WTC11 (cell line): ENCODE data around the gene MCM3AP. TPM values are rescaled to one million over a fixed set of nuclear protein-coding genes. Genes with fewer than 3 reads are reported as not detected.

Experiments
- ARID4B ChIP-seq: sonication (generic); formaldehyde crosslinking; IDR thresholded peaks from 2 replicates; pipeline ENCODE4 v1.8.0; 2023; ENCODE audit warnings: missing genetic modification reagents, mild to moderate bottlenecking, borderline replicate concordance
- ATF3 ChIP-seq: sonication (generic); formaldehyde crosslinking; conservative IDR thresholded peaks from 2 replicates; pipeline ENCODE4 v1.8.1; 2022; ENCODE audit warnings: mild to moderate bottlenecking, missing genetic modification reagents
- ATF6 ChIP-seq: sonication (generic); formaldehyde crosslinking; IDR thresholded peaks from 2 replicates; pipeline ENCODE4 v1.8.1; 2023; ENCODE audit warnings: mild to moderate bottlenecking, missing genetic modification reagents
- CREB1 ChIP-seq: sonication (generic); formaldehyde crosslinking; IDR thresholded peaks from 2 replicates; pipeline ENCODE4 v1.8.0; 2023; ENCODE audit warnings: mild to moderate bottlenecking, missing genetic modification reagents
- ESRRA ChIP-seq: sonication (generic); formaldehyde crosslinking; IDR thresholded peaks from 2 replicates; pipeline ENCODE4 v1.8.1; 2022; ENCODE audit warnings: mild to moderate bottlenecking, missing genetic modification reagents, borderline replicate concordance
- FOXJ3 ChIP-seq: sonication (generic); formaldehyde crosslinking; IDR thresholded peaks from 2 replicates; pipeline ENCODE4 v1.9.0; 2021; ENCODE audit warnings: missing genetic modification reagents, mild to moderate bottlenecking, borderline replicate concordance
- FOXK1 ChIP-seq: sonication (generic); formaldehyde crosslinking; IDR thresholded peaks from 2 replicates; pipeline ENCODE4 v1.8.0; 2022; ENCODE audit warnings: mild to moderate bottlenecking, moderate library complexity, missing genetic modification reagents
- FOXP1 ChIP-seq: sonication (generic); formaldehyde crosslinking; IDR thresholded peaks from 2 replicates; pipeline ENCODE4 v1.8.0; 2022; ENCODE audit warnings: missing genetic modification reagents, mild to moderate bottlenecking, moderate library complexity, borderline replicate concordance
- GABPB1 ChIP-seq: sonication (generic); formaldehyde crosslinking; IDR thresholded peaks from 2 replicates; pipeline ENCODE4 v1.8.1; 2023; ENCODE audit warnings: mild to moderate bottlenecking, missing genetic modification reagents
- NFE2L1 ChIP-seq: sonication (generic); formaldehyde crosslinking; IDR thresholded peaks from 2 replicates; pipeline ENCODE4 v1.8.1; 2023; ENCODE audit warnings: missing genetic modification reagents
- NFYB ChIP-seq: sonication (generic); formaldehyde crosslinking; conservative IDR thresholded peaks from 2 replicates; pipeline ENCODE4 v1.8.0; 2022; ENCODE audit warnings: low read depth, missing genetic modification reagents
- PRRX2 ChIP-seq: fragments of 250-450 bp; sonication (Bioruptor Pico); IDR thresholded peaks from 2 replicates; pipeline ENCODE4 v1.8.0; 2021; ENCODE audit warnings: mild to moderate bottlenecking
- RELA ChIP-seq: sonication (generic); formaldehyde crosslinking; IDR thresholded peaks from 2 replicates; pipeline ENCODE4 v1.8.1; 2022; ENCODE audit warnings: missing genetic modification reagents, mild to moderate bottlenecking, borderline replicate concordance
- RORB ChIP-seq: fragments of 250-450 bp; sonication (Bioruptor Pico); IDR thresholded peaks from 2 replicates; pipeline ENCODE4 v1.9.0; 2021; ENCODE audit warnings: mild to moderate bottlenecking
- SP1 ChIP-seq: sonication (generic); formaldehyde crosslinking; conservative IDR thresholded peaks from 2 replicates; pipeline ENCODE4 v1.8.1; 2022; ENCODE audit warnings: missing genetic modification reagents
- TEAD1 ChIP-seq: sonication (generic); formaldehyde crosslinking; IDR thresholded peaks from 2 replicates; pipeline ENCODE4 v1.8.0; 2022; ENCODE audit warnings: mild to moderate bottlenecking, missing genetic modification reagents
- TEAD4 ChIP-seq: sonication (generic); formaldehyde crosslinking; IDR thresholded peaks from 2 replicates; pipeline ENCODE4 v1.8.0; 2022; ENCODE audit warnings: mild to moderate bottlenecking, missing genetic modification reagents
- USF2 ChIP-seq: sonication (generic); formaldehyde crosslinking; IDR thresholded peaks from 2 replicates; pipeline ENCODE4 v1.8.1; 2023; ENCODE audit warnings: mild to moderate bottlenecking, missing genetic modification reagents, moderate library complexity
- ZNF138 ChIP-seq: sonication (generic); formaldehyde crosslinking; conservative IDR thresholded peaks from 2 replicates; pipeline ENCODE4 v1.8.1; 2022; ENCODE audit warnings: mild to moderate bottlenecking, moderate library complexity, missing genetic modification reagents
- ZNF263 ChIP-seq: sonication (generic); formaldehyde crosslinking; IDR thresholded peaks from 2 replicates; pipeline ENCODE4 v1.8.1; 2022; ENCODE audit warnings: low read depth, mild to moderate bottlenecking, moderate library complexity, missing genetic modification reagents
- ZNF281 ChIP-seq: sonication (generic); formaldehyde crosslinking; IDR thresholded peaks from 2 replicates; pipeline ENCODE4 v1.8.0; 2023; ENCODE audit warnings: mild to moderate bottlenecking, missing genetic modification reagents
- ZNF317 ChIP-seq: sonication (generic); formaldehyde crosslinking; IDR thresholded peaks from 2 replicates; pipeline ENCODE4 v1.8.1; 2023; ENCODE audit warnings: low read depth, mild to moderate bottlenecking, moderate library complexity, missing genetic modification reagents, borderline replicate concordance
- total RNA-seq: library from RNA; stranded (reverse); gene quantifications from 3 replicates; pipeline ENCODE4 v1.2.3, GENCODE V29; 2021
- TF ChIP-seq, protein P1 (sequence below): sonication (generic); formaldehyde crosslinking; IDR thresholded peaks from 2 replicates; pipeline ENCODE4 v1.8.0; 2022; ENCODE audit warnings: mild to moderate bottlenecking, missing genetic modification reagents

Gene MCM3AP
- total RNA-seq, 1 experiment from 2014 or later, result 167 TPM

DNA sequence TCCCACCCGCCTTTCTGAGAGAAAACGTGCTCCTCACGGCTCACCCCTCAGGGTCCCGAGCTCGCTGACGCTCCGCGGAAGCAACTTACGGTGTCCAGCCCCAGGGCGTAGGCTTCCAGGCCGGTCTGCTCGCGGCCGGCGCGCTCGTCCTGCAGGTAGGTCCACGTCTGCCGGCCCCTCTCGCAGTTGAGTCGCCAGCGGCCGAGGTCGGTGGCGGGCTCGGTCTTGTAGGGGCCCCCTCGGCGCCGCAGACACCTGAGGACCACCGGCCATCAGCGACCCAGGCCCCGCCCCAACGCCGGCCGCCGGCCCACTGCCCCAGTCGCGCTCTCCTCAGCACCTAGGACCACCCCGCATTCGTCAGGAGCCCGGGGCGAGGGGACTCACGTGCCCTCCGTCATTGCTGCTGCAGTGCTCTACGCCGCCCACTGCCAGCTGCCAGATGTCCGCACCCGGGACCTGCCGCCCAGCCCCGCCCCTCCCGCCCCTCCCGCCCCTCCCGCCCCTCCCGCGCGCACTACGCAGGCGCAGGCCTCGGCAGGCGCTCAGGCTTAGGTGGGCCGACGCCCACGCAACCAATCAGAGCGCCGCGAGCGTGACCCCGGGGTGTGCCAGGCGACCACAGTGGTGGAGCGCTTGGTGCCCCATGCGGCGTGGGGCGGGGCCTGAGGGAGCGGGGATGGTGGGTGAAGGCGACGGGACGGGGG is 56.9 kb downstream of the MCM3AP start, which contains the start of gene LSS (continued):
- TF ChIP-seq FOXJ3 (CRISPR knock-in tag) (no peak), USF2 (CRISPR knock-in tag) (peak; percentile 80), PRRX2 (no peak), GABPB1 (CRISPR knock-in tag) (0 out of 2 replicates have a peak, but pooled peaks have one; percentile 20), CREB1 (peak; percentile 74), SP1 (CRISPR knock-in tag) (peak; percentile 75; the same call in 1 of the 2 replicates), RORB (CRISPR knock-in tag) (no peak), RELA (peak; percentile 93; the same call in 1 of the 2 replicates), ESRRA (peak; percentile 81), ATF3 (CRISPR knock-in tag) (no peak), ATF6 (CRISPR knock-in tag) (no peak), ZNF281 (peak; percentile 73), ZNF263 (0 out of 2 replicates have a peak, but pooled peaks have one; percentile 37), ARID4B (CRISPR knock-in tag) (peak; percentile 96), TEAD1 (CRISPR knock-in tag) (peak; percentile 82), ZNF317 (CRISPR knock-in tag) (peak; percentile 50; the same call in 1 of the 2 replicates), FOXK1 (CRISPR knock-in tag) (peak; percentile 84; the same call in 1 of the 2 replicates), FOXP1 (CRISPR knock-in tag) (peak; percentile 95), ZNF138 (CRISPR knock-in tag) (no peak), TEAD4 (CRISPR knock-in tag) (0 out of 2 replicates have a peak, but pooled peaks have one; percentile 54), NFE2L1 (CRISPR knock-in tag) (peak; percentile 28; the same call in 1 of the 2 replicates), NFYB (CRISPR knock-in tag) (peak; percentile 77)
- TF ChIP-seq, protein P1, sequence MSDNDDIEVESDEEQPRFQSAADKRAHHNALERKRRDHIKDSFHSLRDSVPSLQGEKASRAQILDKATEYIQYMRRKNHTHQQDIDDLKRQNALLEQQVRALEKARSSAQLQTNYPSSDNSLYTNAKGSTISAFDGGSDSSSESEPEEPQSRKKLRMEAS (CRISPR knock-in tag), result peak; percentile 76
